CD4-positive, CD25-positive, alpha-beta regulatory T cell (primary cell): ENCODE results near the gene TMBIM1. TPM values are rescaled to one million over a fixed set of nuclear protein-coding genes. Genes with fewer than 3 reads are reported as not detected.
"Not testable (repeated sequence)": the region's sequence is repeated elsewhere in the genome, so short reads cannot be mapped to it uniquely, and the experiment has no call there.

ENCODE experiments used
- ATAC-seq, 2 donors: fragments of 150-1000 bp; cut with Tn5 transposase; one replicate each; pipeline ENCODE4 v1.10.0; 2021; ENCODE audit warnings: low read depth in 2 of 2, moderate number of reproducible peaks in 2 of 2, moderate library complexity in 1 of 2
- DNase-seq, 3 donors: peaks; one replicate each; pipeline versions ENCODE4 v3.0.0 to v3.0.0-alpha.2; 2012 to 2022; ENCODE audit warnings: mixed read lengths in 1 of 3
- H3K27ac ChIP-seq: one replicate; pipeline ENCODE4 v1.7.0; 2013; ENCODE audit warnings: mild to moderate bottlenecking, low read length; ENCODE audit not compliant: insufficient read depth, poor library complexity, severe bottlenecking
- H3K27me3 ChIP-seq: one replicate; pipeline ENCODE4 v1.7.0; 2013; ENCODE audit warnings: low read length; ENCODE audit not compliant: control insufficient read depth, insufficient read depth
- H3K36me3 ChIP-seq: one replicate; pipeline ENCODE4 v1.7.0; 2013; ENCODE audit warnings: mild to moderate bottlenecking, low read length, moderate library complexity; ENCODE audit not compliant: control insufficient read depth, insufficient read depth
- H3K4me1 ChIP-seq: 2 replicates; pipeline ENCODE4 v1.7.0; 2013; ENCODE audit warnings: mild to moderate bottlenecking, low read length; ENCODE audit not compliant: insufficient read depth, control insufficient read depth, poor library complexity, severe bottlenecking
- H3K4me3 ChIP-seq: one replicate; pipeline ENCODE4 v1.7.0; 2013; ENCODE audit warnings: low read depth, mild to moderate bottlenecking, low read length, moderate library complexity
- H3K9me3 ChIP-seq, 2 experiments: 1 replicate in 1 of 2; 2 replicates in 1 of 2; pipeline ENCODE4 v1.7.0; 2013; ENCODE audit warnings: low read length in 2 of 2, mild to moderate bottlenecking in 1 of 2, moderate library complexity in 1 of 2; ENCODE audit not compliant: control insufficient read depth in 2 of 2
- H3K27ac Mint-ChIP-seq, 3 donors: one replicate each; pipeline ENCODE4 v1.8.0; 2020 to 2022; ENCODE audit warnings: mild to moderate bottlenecking in 3 of 3, mixed read lengths in 3 of 3, moderate library complexity in 2 of 3
- H3K27me3 Mint-ChIP-seq: one replicate; pipeline ENCODE4 v1.8.0; 2022; ENCODE audit warnings: mild to moderate bottlenecking, mixed read lengths
- H3K36me3 Mint-ChIP-seq: one replicate; pipeline ENCODE4 v1.8.0; 2020; ENCODE audit warnings: mixed read lengths
- H3K4me1 Mint-ChIP-seq, 4 donors: one replicate each; pipeline ENCODE4 v1.8.0; 2020 to 2022; ENCODE audit warnings: mixed read lengths in 4 of 4, mild to moderate bottlenecking in 1 of 4
- H3K4me3 Mint-ChIP-seq, 4 donors: one replicate each; pipeline ENCODE4 v1.8.0; 2020 to 2022; ENCODE audit warnings: mild to moderate bottlenecking in 4 of 4, mixed read lengths in 4 of 4, moderate library complexity in 3 of 4
- H3K9me3 Mint-ChIP-seq, 7 donors: one replicate each; pipeline ENCODE4 v1.8.0; 2020 to 2022; ENCODE audit warnings: mixed read lengths in 7 of 7, mild to moderate bottlenecking in 3 of 7, moderate library complexity in 2 of 7
- polyA plus RNA-seq, 4 donors: library from polyadenylated mRNA; unstranded; fragments of 300-500 nt; fragmentation: Illumina TruSeq; gene quantifications; one replicate each; pipeline ENCODE4 v1.2.3, GENCODE V29; 2021
- total RNA-seq: library from RNA; stranded (reverse); gene quantifications from one replicate; pipeline ENCODE4 v1.2.3, GENCODE V29; 2022

Gene TMBIM1
- total and polyA plus RNA-seq, 5 donors from 2014 or later: 96.4 to 180 (median 162) TPM

GRCh38 chr2:218278531-218279360, 13.6 kb downstream of the TMBIM1 start:
- peaks cover 0 to 28% (median 8%) of the 10 kb centered on the region in 4 donors for H3K4me1 Mint-ChIP-seq
- peak overlapping the region; percentile 2 for H3K27ac ChIP-seq
- H3K9me3 Mint-ChIP-seq: no peaks in the 10 kb centered on the region

GRCh38 chr2:218277921-218278320, 14.4 kb downstream of the TMBIM1 start:
- no peaks in the 10 kb centered on the region for H3K9me3 Mint-ChIP-seq
- H3K27me3 ChIP-seq: no peaks in the 10 kb centered on the region
- peaks cover 42% of the 10 kb centered on the region for H3K36me3 Mint-ChIP-seq
- ATAC-seq (no peak), DNase-seq (no peak)
- no peak overlapping the region for H3K4me3 ChIP-seq
- peaks cover 90% of the 10 kb centered on the region for H3K36me3 ChIP-seq
- H3K9me3 ChIP-seq: no peaks in the 10 kb centered on the region
- peaks cover 0 to 25% (median 8%) of the 10 kb centered on the region in 4 donors for H3K4me1 Mint-ChIP-seq
- peaks cover 8% of the 10 kb centered on the region for H3K4me1 ChIP-seq
- peak overlapping the region; percentile 36 to 78 (median 52) for H3K27ac Mint-ChIP-seq
- peak overlapping the region; percentile 2 for H3K27ac ChIP-seq
- no peaks in the 10 kb centered on the region for H3K27me3 Mint-ChIP-seq
- no peak overlapping the region for H3K4me3 Mint-ChIP-seq

More at GRCh38 chr2:218278531-218279360, 13.6 kb downstream of the TMBIM1 start:
- no peak overlapping the region for H3K4me3 ChIP-seq
- H3K9me3 ChIP-seq: no peaks in the 10 kb centered on the region
- H3K27me3 ChIP-seq: no peaks in the 10 kb centered on the region
- Mint-ChIP-seq H3K27ac (peak overlapping the region in 2 of 3 donors; percentile 12 to 36), H3K4me3 (no peak overlapping the region), H3K27me3 (no peaks in the 10 kb centered on the region), H3K36me3 (peaks cover 40% of the 10 kb centered on the region)
- no peak for ATAC-seq
- H3K4me1 ChIP-seq: peaks cover 14% of the 10 kb centered on the region
- DNase-seq: no peak
- peaks cover 88% of the 10 kb centered on the region for H3K36me3 ChIP-seq

GRCh38 chr2:218276986-218277755, 15.1 kb downstream of the TMBIM1 start:
- no peaks in the 10 kb centered on the region for H3K27me3 ChIP-seq
- Mint-ChIP-seq H3K36me3 (peaks cover 42% of the 10 kb centered on the region), H3K27ac (peak overlapping the region in 2 of 3 donors; percentile 63 to 78), H3K9me3 (no peaks in the 10 kb centered on the region), H3K27me3 (no peaks in the 10 kb centered on the region), H3K4me1 (peaks cover 0 to 30% (median 14%) of the 10 kb centered on the region in 4 donors), H3K4me3 (peak overlapping the region in 1 of 4 donors; percentile 58)
- H3K4me3 ChIP-seq: no peak overlapping the region
- peaks cover 14% of the 10 kb centered on the region for H3K4me1 ChIP-seq
- no peaks in the 10 kb centered on the region for H3K9me3 ChIP-seq
- H3K36me3 ChIP-seq: peaks cover 85% of the 10 kb centered on the region
- DNase-seq (no peak), ATAC-seq (no peak)
- no peak overlapping the region for H3K27ac ChIP-seq

GRCh38 chr2:218275371-218276072, 16.8 kb downstream of the TMBIM1 start:
- peaks cover 39% of the 10 kb centered on the region for H3K36me3 Mint-ChIP-seq
- ATAC-seq (no peak), DNase-seq (no peak)
- no peak overlapping the region for H3K4me3 Mint-ChIP-seq
- Histone ChIP-seq H3K9me3 (no peaks in the 10 kb centered on the region), H3K36me3 (peaks cover 77% of the 10 kb centered on the region), H3K4me3 (no peak overlapping the region), H3K27ac (no peak overlapping the region), H3K27me3 (no peaks in the 10 kb centered on the region), H3K4me1 (peaks cover 30% of the 10 kb centered on the region)
- H3K9me3 Mint-ChIP-seq: no peaks in the 10 kb centered on the region
- peaks cover 0 to 45% (median 26%) of the 10 kb centered on the region in 4 donors for H3K4me1 Mint-ChIP-seq
- H3K27me3 Mint-ChIP-seq: no peaks in the 10 kb centered on the region
- peak overlapping the region in 1 of 3 donors; percentile 44 for H3K27ac Mint-ChIP-seq

GRCh38 chr2:218274586-218274985, 17.7 kb downstream of the TMBIM1 start:
- peaks cover 4 to 45% (median 31%) of the 10 kb centered on the region in 4 donors for H3K4me1 Mint-ChIP-seq
- peaks cover 67% of the 10 kb centered on the region for H3K36me3 ChIP-seq
- ATAC-seq: no peak
- H3K9me3 ChIP-seq: no peaks in the 10 kb centered on the region
- DNase-seq: no peak
- no peaks in the 10 kb centered on the region for H3K27me3 ChIP-seq
- H3K4me3 ChIP-seq: no peak overlapping the region
- H3K4me3 Mint-ChIP-seq: peak overlapping the region in 1 of 4 donors; percentile 68
- peak overlapping the region in 2 of 3 donors; percentile 44 to 72 for H3K27ac Mint-ChIP-seq
- peaks cover 34% of the 10 kb centered on the region for H3K36me3 Mint-ChIP-seq
- H3K4me1 ChIP-seq: peaks cover 34% of the 10 kb centered on the region
- no peaks in the 10 kb centered on the region for H3K27me3 Mint-ChIP-seq
- H3K9me3 Mint-ChIP-seq: no peaks in the 10 kb centered on the region
- H3K27ac ChIP-seq: no peak overlapping the region

- Histone ChIP-seq H3K9me3 (no peaks in the 10 kb centered on the region), H3K4me1 (peaks cover 41% of the 10 kb centered on the region), H3K27ac (peak overlapping the region; percentile 10), H3K27me3 (no peaks in the 10 kb centered on the region), H3K36me3 (peaks cover 60% of the 10 kb centered on the region), H3K4me3 (no peak overlapping the region)
- no peak for DNase-seq
- peak overlapping the region in 2 of 3 donors; percentile 44 to 56 for H3K27ac Mint-ChIP-seq
- no peaks in the 10 kb centered on the region for H3K27me3 Mint-ChIP-seq
- H3K4me3 Mint-ChIP-seq: peak overlapping the region in 1 of 4 donors; percentile 53
- peaks cover 4 to 49% (median 36%) of the 10 kb centered on the region in 4 donors for H3K4me1 Mint-ChIP-seq
- H3K9me3 Mint-ChIP-seq: no peaks in the 10 kb centered on the region
- ATAC-seq: no peak
- peaks cover 34% of the 10 kb centered on the region for H3K36me3 Mint-ChIP-seq
Observed at GRCh38 chr2:218273908-218274249, 18.4 kb downstream of the TMBIM1 start.

- H3K4me3 ChIP-seq, H3K9me3 Mint-ChIP-seq, H3K27me3 ChIP-seq, H3K9me3 ChIP-seq, H3K27me3 Mint-ChIP-seq, ATAC-seq, DNase-seq: not testable (repeated sequence)
- H3K36me3 ChIP-seq: peaks cover 55% of the 10 kb centered on the region
- peaks cover 43% of the 10 kb centered on the region for H3K4me1 ChIP-seq
- Mint-ChIP-seq H3K27ac (peak overlapping the region in 1 of 3 donors; percentile 56), H3K4me3 (peak overlapping the region in 1 of 4 donors; percentile 93), H3K36me3 (peaks cover 34% of the 10 kb centered on the region), H3K4me1 (peaks cover 4 to 52% (median 37%) of the 10 kb centered on the region in 4 donors)
- peak overlapping the region; percentile 10 for H3K27ac ChIP-seq
Observed at GRCh38 chr2:218273214-218273907, 18.9 kb downstream of the TMBIM1 start.
